Fibroblast of skin of left biceps (primary cell): ENCODE data around the gene PFN1.
A peak's percentile ranks its signal among the peaks of the same experiment; 100 is the strongest.
"Not testable (repeated sequence)": the region's sequence is repeated elsewhere in the genome, so short reads cannot be mapped to it uniquely, and the experiment has no call there.

ENCODE experiments used
- DNase-seq, 2 experiments: peaks; one replicate each; pipeline ENCODE4 v3.0.0-alpha.2; 2013; ENCODE audit warnings: low read depth in 2 of 2

PFN1 gene

DNA sequence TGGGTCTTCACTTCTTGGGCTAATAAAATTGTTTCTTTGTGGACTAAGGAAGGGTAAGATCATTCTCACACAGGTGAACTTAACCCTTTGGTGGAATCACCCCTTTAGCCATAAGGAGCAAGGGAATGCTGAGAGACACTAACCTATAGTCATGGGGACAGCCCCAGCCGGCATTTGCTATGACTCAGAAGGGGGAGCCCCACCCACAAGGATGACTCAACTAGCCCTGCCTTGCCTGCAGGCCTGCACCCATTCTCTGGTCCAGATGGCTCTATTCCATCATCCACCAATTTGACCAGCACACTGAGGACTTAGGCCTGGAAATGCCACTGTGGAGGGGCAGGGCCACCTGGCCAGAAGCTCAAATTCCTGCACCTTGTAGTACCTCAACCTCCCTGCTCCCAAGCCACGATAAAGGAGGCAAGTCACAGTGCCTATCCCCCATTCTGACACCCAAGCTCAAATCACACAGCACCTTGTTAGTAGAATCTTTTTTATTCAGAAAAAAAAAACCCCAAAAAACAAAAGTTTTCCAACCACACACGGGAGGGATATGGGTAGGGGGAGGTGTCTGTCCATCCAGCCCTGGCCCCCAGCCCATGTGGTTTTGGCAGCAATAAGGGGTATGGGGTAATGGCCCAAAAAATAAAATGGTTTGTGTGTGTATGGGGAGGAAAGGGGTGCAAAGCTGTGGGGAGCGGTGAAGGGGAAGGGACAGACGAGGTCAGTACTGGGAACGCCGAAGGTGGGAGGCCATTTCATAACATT, 3.0 kb downstream of the PFN1 start:
- no peak for DNase-seq

- no peak for DNase-seq
Measured at GRCh38 chr17:4944554-4945175, 3.7 kb downstream of the PFN1 start.

DNA sequence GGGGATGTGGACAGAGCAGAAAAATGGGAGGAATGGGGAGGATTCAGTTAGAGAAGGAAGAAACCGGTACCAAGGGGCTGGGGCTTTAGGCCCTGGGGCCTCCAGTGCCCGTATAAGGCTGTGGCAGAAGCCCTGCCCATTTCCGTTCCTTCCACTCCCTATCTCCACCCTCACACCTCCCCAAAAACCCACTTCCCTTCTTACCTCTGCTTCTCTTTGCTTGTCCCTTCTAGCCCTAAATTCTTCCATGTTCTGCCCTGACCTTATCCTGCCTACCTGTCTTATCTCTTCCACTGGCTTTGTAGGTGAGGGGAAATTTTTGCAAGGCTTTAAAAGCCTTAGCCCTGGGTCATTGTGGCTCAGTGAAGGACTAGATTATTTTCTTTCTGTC, 4.2 kb downstream of the PFN1 start:
- no peak for DNase-seq

DNA sequence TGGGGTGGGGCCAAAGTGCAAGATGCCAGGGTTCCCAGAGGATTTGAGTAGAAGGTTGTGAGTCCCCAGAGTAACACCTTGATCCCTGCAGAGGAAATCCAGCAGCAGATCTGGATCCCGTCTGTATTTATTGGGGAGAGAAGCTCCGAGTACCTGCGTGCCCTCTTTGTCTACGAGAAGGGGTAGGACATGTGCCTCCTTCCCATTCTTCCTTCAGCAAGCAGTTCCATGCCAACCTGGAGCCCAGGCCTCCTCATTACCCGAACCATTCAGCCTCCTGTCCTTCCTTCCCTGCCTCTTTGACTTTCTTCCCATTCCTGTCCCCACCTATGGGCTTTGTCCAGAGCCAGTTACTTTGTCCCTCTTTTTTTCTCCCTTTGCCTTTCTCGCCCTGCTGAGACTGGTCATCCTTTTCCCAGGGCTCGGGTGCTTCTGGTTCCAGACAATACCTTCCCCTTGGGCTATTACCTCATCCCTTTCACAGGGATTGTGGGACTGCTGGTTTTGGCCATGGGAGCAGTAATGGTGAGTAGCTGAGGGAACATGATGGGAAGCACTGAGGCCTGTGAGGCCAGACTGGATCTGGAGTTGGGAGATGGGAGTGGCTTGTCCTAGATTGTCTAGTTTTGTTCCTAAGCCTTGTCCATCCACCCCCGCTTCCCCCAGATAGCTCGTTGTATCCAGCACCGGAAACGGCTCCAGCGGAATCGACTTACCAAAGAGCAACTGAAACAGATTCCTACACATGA, 5.4 kb downstream of the PFN1 start:
- no peak for DNase-seq

- no peak for DNase-seq
Measured at GRCh38 chr17:4941319-4941610, 7.1 kb downstream of the PFN1 start.

DNA sequence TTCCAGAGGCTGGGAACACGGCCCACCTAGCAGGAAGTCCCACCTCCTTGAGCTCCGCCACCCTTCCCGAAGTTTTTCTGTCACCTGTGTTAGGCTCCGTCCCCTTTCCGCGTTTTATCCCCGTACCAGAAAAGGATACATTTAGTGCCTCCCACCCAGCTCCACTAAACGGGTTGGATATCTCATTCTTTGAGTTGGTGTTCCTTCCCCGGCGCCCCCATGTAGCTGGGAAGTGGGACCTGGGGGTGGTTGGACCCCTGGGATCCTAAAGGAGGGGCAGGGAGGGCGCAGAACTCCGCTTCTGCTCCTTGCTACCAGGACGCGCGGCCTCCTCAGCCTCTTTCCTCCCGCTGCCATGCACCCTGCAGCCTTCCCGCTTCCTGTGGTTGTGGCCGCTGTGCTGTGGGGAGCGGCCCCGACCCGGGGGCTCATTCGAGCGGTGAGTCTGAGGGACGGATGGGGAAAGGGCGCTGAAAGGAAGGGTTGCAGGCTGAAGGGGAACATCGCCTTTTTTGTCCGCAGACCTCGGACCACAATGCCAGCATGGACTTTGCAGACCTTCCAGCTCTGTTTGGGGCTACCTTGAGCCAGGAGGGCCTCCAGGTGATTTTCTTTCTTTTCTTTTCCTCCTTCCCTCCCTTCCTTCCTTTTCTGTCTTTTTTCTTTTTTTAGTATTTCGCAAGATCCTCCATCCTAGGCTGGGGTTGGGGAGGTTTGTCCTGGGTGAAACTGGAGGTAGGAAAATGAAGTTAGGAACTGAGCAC, 7.6 kb downstream of the PFN1 start:
- DNase-seq = no peak

- DNase-seq = peak; percentile 100
Measured at GRCh38 chr17:4939796-4940554, 8.4 kb downstream of the PFN1 start, which contains the start of the genes RNF167 and SLC25A11. Gene RNF167, plus strand, starts transcription at chr17:4940268. Its CDS starts 642 bp downstream, at chr17:4940910. Gene SLC25A11, minus strand, starts transcription at chr17:4940046. Its CDS starts 136 bp downstream, at chr17:4939910.

DNA sequence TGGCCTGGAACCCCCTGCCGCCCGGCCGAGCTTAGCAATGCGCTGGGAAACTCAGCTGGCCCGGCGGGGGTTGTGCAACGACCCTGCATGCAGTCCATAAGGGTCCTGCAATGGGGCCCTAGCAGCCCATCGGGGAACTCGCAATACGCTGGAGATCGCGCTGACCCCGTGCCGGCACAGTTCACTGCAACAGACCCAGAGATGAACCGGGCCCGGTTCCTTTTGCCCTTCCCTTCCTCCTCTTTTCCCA, 8.9 kb downstream of the PFN1 start:
- no peak for DNase-seq

DNA sequence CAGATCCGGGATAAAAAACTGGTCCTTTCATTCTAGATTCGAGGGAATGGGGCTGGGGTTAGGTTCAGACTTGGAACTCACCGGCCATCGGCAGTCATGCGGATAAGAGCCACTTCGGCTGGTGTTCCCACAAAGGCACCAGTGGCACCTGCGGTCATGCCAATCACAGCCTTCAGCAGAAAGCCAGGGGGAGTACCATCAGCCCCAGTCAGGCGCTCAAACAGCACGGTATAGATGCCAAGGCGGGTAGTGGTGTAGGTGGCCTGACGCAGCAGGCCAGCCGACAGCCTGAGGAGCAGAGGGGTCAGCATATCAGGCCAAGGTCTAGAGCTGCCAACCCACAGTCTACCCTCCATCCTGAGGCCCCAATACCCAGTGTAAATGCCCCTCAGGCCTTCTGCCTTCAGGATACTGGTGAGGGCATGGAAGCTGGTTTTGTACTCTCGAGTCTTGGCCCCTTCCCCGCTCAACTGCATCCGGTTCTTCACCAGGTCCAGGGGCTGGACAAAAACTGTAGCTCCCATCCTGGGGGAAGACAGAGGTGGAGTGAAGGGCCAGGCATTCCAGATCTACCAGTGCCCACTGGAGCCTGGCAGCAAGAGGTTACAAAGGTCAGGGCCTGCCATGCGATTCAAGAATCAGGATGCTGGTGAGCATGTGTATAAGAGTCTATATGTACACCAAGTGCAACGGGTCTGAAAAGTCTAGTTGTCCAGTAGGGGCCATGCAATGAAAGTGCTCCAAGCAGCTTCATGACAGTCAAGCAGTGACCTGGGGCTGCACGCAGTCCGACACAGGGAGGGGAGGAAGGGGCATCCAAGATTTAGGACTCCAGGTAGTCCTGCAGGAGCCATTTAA, 9.4 kb downstream of the PFN1 start:
- no peak for DNase-seq

DNA sequence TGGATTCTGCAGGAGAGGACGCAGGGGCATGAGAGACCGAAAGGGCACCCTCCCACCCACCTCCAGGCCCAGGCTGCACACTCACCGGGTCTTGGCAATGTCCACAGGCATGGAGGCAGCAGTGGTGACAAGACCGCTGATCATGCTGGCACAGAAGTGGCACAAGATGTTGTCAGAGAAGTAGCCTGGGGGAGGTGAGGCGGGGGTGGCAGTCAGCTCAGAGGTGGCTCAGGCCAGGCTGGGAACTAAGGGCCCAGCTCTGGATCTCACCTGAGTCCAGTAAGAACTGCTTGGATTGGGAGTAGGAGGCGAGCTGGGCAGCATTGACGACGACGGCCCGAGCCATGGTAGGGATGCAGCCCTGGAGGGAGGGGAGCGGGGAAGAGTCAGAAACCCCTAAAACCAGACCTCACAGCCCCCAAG, 10.2 kb downstream of the PFN1 start:
- no peak for DNase-seq

- DNase-seq = no peak
Measured at GRCh38 chr17:4937553-4937952, 10.8 kb downstream of the PFN1 start.

DNA sequence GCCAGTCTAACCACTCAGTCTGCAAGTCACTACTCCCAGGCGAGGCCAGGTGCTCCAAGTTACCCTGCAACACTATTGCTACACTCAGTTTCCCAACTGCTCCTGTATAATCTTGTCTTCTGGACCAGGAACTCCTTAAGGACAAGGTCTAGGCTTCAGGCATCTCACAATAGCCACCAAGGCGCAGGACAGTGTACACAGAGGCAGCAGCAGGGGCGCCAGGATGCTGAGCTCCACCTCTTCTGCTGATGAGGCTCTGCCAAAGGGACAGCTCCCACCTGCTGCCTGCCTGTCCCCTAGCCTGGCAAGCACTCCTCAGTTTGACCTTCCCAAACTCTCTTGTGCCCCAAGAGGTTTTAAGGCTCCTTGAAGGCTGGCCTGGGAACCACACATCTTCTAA, 11.9 kb downstream of the PFN1 start:
- no peak for DNase-seq

DNA sequence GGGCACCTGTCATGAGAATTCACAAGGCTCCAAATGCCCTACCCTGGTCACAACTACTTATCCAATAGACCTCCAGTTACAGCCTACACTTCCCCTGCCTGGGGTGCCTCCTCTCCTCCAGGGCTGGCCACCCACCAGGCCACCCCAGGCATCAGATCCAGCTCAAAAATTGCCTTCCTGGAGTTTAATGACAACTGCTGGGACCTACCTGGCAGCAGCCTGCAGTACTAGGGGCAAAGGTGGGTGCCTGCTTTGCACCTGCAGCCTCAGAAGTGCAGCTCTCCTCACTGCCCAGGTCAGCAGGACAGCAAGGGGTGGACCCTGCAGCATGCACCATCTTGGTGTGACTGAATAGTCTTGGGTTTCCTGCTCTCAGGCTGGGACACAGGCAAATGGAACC, 12.7 kb downstream of the PFN1 start:
- DNase-seq = no peak

GRCh38 chr17:4934173-4934979, 14.0 kb downstream of the PFN1 start:
- DNase-seq = no peak

DNA sequence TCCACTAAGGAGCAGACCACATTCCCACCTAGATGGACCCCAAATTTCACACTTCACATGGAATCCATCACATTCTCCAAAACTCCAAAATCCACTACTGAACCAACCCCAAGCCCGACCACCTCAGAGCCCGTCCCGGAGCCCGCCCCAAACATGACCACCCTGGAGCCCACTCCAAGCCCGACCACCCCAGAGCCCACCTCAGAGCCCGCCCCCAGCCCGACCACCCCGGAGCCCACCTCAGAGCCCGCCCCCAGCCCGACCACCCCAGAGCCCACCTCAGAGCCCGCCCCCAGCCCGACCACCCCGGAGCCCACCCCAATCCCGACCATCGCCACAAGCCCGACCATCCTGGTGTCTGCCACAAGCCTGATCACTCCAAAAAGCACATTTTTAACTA, 14.7 kb downstream of the PFN1 start:
- no peak for DNase-seq

- DNase-seq = no peak
Measured at GRCh38 chr17:4932756-4933155, 15.6 kb downstream of the PFN1 start.

DNA sequence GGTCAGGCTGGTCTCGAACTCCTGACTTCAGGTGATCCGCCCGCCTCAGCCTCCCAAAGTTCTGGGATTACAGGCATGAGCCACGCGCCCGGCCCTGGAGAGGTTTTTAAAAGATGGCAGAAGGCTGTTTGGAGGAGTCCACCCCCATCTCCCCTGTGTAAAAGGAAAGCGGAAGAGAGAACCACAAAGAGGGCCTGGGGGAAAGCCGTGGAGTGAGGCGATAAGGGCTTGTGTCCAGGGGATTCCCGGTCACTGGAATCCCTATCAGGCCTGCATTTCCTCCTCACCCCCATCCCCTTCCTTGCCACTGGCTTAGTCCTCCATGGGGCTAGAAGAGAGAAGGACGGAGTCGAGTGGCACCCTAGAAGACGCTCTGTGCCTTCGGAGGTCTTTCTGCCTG, 16.4 kb downstream of the PFN1 start, which contains the start of gene GP1BA:
TSS of gene GP1BA (plus strand) at position 315 of the 400 bp plus-strand sequence. CDS start 328 bp downstream, outside the sequence.
- DNase-seq = no peak

DNA sequence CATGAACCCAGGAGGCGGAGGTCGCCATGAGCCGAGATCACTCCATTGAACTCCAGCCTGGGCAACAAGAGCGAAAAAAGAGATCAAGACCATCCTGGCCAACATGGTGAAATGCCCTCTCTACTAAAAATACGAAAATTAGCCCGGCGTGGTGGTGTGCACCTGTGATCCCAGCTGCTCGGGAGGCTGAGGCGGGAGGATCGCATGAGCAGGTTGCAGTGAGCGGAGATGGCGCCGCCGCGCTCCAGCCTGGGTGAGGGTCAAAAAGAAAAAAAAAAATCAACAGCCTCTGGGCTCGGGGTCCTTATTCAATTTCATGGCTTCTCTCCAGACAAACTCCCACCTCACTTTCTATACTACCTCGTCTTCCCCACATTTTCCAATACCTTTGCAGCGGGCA, 19.4 kb downstream of the PFN1 start:
- DNase-seq = no peak

DNA sequence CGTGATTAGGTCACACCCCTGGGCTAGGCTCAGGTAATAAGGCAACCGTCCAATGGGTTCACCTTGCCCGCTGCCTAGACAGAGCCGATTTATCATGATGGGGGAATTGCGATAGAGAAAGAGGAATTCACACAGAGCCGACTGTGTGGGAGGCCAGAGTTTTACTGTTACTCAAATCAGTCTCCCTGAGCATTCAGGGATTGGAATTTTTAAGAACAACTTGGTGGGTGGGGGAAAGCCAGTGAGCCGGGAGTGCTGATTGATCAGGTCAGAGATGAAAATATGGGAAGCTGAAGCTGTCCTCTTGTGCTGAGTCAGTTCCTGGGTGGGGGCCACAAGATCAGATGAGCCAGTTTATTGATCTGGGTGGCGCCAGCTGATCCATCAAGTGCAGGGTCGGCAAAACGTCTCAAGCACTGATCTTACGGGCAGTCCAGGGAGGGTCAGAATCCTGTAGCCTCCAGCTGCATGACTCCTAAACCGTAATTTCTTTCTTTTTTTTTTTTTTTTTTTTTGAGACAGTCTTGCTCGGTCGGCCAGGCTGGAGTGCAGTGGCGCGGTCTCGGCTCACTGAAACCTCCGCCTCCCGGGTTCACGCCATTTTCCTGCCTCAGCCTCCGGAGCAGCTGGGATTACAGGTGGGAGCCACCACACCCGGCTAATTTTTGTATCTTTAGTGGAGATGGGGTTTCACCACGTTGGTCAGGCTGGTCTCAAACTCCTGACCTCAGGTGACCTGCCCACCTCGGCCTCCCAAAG, 21.6 kb downstream of the PFN1 start:
- not testable (repeated sequence) for DNase-seq
